ENCODE results near the gene MLH1.
"Not testable (repeated sequence)": the region's sequence is repeated elsewhere in the genome, so short reads cannot be mapped to it uniquely, and the experiment has no call there.

MLH1 gene

DNA sequence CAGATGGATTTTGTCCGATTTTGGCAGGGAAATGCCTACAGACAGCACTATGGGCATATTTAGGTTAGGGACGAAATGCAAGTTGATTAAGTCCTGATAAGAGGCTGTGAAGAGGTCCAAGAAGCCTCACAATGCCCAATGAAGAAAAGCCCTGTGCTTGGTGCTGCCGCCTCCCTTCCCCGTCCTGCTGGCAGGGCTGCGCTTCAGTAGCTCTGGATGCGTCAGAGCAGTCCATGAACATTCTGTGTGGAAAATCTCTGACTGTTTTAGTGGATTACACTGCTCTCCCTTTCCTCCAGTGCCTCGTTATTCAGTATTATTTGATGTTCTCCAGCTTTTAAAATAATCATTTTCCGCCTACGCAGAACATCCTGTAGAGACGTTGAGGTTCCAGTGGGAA lies 39.6 kb downstream of the MLH1 start:
- FAIRE-seq, result no peak

DNA sequence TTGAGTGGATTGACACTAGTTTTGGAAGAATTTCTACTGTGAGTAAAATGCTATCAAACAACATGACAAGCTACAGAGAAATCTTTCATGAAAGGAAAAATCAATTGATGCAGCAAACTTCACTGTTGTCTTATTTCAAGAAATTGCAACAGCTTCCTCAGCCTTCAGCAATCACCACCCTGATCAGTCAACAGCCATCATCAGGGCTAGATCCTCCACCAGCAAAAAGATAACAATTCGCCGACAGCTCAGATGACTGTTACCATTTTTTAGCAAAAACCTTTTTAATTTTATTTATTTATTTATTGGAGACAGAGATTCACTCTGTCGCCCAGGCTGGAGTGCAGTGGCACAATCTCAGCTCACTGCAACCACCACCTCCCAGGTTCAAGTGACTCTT lies 44.0 kb downstream of the MLH1 start:
- FAIRE-seq (no peak), DNase-seq (ENCODE audit: low spot score) (no peak)

More for the DNA sequence above, 39.6 kb downstream of the MLH1 start:
- DNase-seq (ENCODE audit: low spot score), result no peak

DNA sequence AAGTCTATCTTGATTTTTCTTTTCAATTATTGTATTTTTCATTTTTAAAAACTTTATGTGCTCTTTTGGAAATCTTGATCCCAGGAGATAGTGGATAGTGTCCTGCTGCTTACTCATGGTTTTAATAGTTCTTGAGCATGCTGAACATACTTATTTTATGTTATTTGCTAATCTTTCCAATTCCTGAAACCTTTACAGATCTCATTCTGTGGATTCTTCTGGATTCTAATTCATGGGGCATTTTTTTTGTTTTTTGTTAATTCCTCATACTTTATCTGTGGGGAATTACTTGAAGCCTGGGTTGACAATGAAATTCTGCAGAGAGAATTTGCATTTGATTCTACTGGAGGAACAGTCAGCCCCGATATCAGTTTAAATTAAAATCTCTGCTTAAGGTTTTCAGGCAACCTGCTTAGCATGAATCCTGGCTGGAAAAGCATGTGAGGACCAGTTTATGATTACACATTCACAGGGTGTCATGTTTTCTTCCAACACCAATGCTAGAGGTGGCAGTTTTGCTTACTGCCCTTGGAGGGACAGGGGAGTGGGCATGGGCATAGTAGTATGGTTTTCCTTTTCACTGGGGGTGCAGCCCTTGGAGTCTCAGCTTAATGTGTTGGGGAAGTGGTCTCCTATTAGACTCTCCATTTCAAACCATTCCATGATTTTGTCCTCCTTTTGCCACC lies 46.0 kb downstream of the MLH1 start:
- FAIRE-seq, result no peak
- DNase-seq (ENCODE audit: low spot score), result no peak

DNA sequence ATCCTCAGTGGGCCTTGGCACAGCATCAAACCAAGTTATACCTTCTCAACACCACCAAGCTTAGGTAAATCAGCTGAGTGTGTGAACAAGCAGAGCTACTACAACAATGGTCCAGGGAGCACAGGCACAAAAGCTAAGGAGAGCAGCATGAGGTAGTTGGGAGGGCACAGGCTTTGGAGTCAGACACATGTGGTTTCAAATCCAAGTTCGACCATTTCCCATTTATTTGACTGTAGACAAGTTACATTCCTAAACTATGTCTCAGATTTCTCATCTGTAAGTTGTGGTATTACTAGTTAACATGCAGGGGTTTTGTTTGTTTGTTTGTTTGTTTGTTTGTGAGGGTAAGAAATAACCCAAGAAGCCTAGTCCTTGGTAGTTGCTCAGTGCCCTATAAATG lies 46.9 kb downstream of the MLH1 start:
- DNase-seq (ENCODE audit: low spot score), result no peak
- FAIRE-seq, result no peak

DNA sequence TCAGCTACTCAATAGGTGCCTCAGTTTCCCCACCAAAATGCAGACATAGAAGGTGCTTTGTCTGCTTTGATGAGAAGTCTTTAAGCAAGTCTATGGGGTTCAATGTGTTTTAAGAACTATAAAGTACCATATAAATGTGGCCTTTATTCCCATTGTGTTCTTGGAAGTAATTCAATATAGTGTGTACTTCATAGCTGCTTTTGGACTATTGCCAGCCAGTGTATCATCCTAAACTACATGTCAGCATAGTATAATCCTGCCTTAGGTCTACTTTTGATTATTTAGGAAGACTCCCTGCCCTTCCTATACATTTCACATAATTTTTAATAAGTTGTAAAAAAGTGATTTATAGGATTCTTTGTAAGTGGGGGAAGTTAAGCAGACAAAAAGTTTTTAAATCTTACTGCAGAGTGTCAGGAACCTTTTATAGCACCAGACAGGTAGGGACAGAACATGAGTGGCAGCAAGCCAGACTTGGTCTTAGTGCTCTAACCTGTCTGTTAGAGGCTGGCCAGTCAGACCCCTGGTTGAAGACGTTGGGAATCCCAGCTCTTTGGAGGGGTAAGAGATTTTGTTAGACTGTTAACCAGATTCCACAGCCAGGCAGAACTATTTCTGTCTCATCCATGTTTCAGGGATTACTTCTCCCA lies 48.4 kb downstream of the MLH1 start:
- DNase-seq (ENCODE audit: low spot score) (no peak), FAIRE-seq (no peak)

DNA sequence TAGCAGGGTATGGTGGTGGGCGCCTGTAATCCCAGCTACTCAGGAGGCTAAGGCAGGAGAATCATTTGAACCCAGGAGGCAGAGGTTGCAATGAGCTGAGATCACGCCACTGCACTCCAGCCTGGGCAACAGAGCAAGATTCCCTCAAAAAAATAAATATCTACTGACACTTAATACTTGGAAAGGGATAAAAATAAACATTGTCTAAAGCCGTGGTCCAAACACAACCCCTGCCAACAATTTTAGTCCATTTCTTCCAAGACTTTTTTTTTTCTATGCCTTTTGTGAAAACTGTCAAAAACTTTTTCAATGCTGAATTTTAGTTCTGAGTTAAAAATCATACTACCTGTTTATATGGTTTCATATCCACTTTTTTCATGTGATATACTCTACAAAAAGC lies 49.4 kb downstream of the MLH1 start:
- DNase-seq (ENCODE audit: low spot score); FAIRE-seq: not testable (repeated sequence)

DNA sequence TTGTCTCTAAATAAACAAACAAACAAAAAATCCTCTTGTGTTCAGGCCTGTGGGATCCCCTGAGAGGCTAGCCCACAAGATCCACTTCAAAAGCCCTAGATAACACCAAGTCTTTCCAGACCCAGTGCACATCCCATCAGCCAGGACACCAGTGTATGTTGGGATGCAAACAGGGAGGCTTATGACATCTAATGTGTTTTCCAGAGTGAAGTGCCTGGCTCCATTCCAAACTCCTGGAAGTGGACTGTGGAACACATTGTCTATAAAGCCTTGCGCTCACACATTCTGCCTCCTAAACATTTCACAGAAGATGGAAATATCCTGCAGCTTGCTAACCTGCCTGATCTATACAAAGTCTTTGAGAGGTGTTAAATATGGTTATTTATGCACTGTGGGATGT lies 57.0 kb downstream of the MLH1 start:
- FAIRE-seq (no peak), DNase-seq (ENCODE audit: low spot score) (no peak)

DNA sequence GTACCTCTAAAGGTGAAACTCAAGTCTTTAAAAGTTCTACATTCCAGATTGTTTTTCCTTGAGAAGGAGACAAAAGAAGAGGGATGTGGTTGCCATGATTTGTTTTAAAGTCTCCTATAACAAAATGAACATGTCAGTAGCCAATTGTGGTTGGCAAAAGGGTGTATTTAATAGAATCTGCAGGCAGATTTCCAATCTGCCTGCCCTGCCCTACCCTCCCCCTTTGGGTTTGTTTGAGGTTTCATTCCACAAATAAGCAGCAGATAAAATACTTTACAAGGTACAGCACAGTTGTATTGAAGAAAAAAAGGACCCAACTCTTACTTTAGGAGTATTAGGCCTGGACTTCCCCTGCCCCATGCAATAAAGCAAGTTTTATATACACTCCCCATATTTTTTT lies 59.5 kb downstream of the MLH1 start:
- FAIRE-seq (no peak), DNase-seq (ENCODE audit: low spot score) (no peak)

DNA sequence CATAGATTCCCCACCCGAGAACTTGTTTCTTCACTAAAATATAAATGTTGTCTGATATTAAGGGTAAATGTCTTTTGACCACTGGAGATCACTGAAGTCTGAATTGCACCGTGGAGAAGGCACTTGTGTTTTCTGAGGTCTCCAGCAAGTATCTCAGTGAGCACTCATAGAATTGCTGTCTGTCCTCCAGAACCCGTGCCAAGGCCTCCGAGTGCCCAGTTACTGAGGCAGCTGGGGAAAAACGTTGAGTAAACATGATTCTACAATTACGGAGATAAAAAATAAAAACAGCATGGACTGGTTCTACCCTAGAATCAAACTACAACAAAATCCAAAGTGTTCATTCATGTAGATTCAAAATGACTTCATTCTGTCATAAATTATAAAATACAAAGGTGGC lies 60.0 kb downstream of the MLH1 start:
- no peak for FAIRE-seq

DNA sequence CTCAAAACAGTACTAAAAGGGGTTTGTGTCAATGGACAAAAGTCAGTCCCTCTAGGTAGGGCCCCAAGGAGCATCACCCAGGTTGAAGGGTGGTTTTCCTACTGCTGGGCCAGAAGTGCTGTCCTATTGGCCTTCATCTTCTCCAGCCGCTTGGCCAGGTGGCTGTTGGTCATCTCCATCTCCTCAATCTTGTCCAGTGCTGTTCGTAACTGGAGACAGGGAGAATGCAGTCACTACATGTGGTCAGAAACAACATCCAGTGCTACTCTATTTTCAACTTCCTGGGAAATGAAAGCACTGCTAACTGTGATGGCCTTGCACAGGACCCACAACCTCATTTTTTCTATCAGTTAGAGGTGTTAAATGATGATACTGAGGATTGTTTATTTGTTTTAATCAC lies 60.4 kb downstream of the MLH1 start:
- no peak for DNase-seq (ENCODE audit: low spot score)
- FAIRE-seq, result no peak

More for the DNA sequence above, 60.0 kb downstream of the MLH1 start:
- DNase-seq (ENCODE audit: low spot score), result no peak

DNA sequence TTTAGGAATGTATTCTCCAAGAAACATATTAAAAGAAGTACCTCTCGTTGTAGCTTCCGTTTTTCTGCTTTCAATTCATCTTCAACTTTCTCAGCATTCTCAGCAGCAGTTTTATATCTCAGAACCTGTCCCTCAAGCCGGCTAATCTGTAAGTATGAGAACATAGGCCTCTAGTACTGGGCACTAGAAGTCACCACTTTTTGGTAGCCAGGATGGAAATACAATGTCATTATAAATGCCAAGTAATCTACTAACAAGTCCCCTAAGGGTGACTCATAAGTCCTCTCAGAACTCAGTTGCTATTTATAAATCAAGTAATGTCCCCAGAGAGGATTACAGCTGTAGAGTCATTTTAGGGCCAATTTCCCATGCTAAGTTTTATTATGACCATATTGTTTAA lies 61.1 kb downstream of the MLH1 start:
- DNase-seq (ENCODE audit: low spot score), result peak; percentile 54
- FAIRE-seq, result peak; percentile 52

DNA sequence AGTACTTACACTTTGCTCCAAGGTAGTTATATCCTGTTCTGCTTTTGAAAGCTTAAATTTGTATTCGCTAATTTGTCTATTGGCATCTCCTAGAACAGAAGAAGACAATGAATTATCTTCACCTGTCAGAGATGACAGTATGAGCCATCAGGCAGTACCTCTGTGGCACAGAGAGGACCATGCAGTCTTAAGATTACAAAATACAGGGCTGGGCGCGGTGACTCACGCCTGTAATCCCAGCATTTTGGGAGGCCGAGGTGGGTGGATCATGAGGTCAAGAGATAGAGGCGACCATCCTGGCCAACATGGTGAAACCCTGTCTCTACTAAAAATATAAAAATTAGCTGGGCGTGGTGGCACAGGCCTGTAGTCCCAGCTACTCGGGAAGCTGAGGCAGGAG lies 61.8 kb downstream of the MLH1 start:
- FAIRE-seq; DNase-seq (ENCODE audit: low spot score): not testable (repeated sequence)

DNA sequence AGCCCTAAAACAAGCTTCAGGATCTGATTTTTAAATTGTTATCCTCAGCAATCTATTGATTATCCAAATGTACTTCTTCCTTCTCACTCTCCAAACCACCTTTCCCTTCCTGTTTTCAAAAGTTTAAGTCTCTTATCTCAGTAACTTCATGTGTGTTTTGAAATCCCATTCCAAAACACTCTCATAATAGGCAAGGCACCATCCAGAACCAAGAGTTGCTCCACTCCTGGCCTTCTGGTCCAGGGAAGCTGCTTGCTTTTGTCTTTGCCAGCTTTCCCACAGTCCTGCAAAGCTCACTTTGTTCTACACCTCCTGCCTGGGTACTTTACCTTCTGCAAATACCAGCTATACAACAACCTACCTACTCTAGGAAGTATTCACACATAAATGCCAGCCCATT lies 63.5 kb downstream of the MLH1 start:
- DNase-seq (ENCODE audit: low spot score), result no peak
- FAIRE-seq, result no peak

DNA sequence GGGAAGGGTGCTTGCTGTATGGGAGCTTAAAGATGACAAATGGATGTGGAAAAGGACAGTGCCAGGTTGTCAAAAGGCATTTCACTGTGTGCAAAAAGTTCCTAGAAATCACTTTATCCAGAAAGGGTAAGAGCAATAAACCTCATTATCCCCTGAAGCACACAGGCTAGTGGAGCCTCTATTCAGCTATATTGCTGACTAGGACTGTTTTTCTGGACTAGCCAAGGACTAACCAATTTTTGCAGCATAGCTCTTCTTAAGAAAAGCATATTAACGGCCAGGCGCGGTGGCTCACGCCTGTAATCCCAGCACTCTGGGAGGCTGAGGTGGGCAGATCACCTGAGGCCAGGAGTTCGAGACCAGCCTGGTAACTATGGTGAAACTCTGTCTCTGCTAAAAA lies 64.8 kb downstream of the MLH1 start:
- DNase-seq (ENCODE audit: low spot score), result no peak
- FAIRE-seq, result no peak

DNA sequence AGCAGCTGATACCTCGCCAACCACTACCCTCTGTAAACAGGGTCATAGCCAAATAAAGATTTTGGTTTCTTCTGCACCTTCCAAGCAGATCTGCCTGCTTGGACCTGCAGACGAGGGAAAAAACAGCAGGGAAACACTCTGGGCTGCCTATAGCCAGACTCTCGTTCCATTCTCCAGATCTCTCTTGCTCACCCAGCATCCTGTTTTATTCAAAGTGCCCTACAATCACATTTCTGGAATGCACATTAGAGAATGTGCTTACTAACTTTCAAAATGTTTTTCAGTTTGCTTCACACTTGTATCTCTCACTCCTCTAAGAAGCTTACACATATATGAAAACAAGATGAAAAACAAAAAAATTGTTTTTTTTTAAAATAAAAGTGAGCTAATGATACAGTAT lies 71.4 kb downstream of the MLH1 start:
- FAIRE-seq (no peak), DNase-seq (ENCODE audit: low spot score) (no peak)

DNA sequence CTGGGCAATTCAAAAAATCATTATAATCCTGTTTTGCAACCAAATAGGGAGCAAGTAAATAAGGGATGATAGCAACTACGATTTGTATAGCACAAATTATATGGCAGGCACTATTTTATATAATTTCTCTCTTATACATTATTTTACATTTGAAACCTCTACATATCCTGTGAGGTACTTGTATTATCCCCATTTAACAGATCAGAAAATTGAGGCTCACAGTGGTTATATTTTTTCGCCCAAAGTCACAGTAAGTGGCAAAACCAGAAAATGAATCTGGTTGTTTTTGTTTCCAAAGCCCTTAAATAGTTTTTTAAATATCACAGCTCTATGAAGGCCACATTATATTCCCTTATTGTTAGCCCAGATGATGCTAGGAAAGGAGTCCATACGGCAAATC lies 74.3 kb downstream of the MLH1 start:
- FAIRE-seq (no peak), DNase-seq (ENCODE audit: low spot score) (no peak)

DNA sequence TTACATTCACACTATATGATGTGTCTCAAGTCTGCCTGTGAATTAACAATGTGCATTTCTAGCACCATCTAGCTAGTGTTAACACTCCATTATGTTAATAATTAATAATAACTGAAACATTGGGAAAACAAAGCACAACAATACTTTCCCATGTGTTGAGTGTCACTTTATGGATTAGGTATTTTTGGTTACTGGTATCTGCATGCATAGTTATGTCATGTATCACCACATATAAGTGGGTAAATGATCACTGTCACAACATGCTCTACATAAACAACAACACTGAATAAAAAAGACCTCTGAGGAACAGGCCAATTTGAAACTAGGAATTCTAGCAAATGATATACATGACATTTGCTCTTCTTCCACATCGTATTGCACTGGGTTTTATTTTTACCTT lies 74.7 kb downstream of the MLH1 start:
- DNase-seq (ENCODE audit: low spot score), result no peak
- FAIRE-seq, result no peak

DNA sequence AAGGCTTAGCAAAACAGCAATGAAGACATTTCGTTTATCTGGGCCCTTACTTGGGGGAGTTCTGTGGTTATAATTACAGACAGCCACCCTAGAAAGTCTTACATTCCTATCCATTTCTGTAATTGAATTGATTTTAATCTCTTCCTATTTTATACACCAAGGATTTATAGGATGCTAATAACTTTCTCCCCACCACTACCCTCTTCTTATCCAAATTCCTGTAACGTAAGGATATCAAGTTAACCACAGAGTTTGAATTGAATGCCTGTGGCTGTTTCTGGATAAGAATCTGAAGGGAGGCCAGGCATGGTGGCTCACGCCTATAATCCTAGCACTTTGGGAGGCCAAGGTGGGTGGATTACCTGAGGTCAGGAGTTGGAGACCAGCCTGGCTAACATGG lies 78.6 kb downstream of the MLH1 start:
- FAIRE-seq (no peak), DNase-seq (ENCODE audit: low spot score) (no peak)

DNA sequence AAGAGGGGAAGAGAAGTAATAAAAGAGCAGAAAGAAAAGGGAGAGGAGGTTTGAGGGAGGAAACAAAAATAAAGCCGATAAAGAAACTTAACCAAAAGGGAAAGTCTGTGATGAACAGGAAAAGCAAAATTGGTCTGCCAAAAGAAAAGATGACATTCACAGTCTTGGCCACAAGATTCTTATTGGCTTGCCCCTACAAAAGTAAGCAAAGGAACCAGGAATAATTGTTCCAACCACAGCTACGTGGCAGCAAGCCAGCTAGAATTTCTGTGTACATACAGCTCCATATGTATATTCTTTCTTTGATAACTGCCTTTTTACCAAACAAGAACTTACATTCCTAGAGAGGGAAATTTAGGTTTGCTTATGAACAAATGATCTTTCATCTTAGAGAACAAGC lies 79.6 kb downstream of the MLH1 start:
- no peak for FAIRE-seq

DNA sequence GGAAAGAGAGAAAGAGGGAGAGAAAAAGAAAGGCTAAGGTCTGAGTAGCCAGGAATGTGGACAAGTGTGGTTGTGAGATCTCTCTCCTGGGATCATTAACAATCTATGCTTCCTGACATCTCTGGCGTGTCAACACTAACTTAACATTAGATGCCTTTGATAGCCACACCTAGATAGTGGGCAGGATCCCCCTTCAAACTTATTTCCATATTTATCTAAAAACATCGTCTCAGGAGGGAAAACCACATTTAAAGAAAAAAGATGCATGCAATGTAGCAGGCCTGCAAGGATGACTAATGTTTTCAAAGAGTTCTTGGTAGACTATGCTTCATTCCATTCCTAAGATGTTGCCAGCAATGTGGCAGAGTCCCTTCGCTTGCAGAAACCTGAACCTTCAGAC lies 80.9 kb downstream of the MLH1 start:
- FAIRE-seq, result no peak
- no peak for DNase-seq (ENCODE audit: low spot score)

More for the DNA sequence above, 79.6 kb downstream of the MLH1 start:
- DNase-seq (ENCODE audit: low spot score), result no peak

DNA sequence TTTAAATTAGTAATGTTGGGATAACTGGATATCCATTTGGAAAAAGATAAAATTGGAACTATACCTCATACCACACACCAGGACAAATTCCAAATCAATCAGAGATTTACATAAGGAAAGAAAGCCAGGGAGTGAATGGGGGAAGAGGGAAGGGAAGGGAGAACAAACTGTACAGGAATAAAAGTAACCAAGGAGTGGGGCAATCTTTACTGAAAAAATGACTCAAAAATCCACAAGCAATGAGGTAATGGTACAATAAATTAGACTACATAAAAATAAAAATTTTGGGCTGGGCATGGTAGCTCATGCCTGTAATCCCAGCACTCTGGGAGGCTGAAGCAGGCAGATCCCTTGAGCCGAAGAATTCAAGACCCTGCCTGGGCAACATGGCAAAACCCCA lies 82.6 kb downstream of the MLH1 start:
- FAIRE-seq (no peak), DNase-seq (ENCODE audit: low spot score) (no peak)

DNA sequence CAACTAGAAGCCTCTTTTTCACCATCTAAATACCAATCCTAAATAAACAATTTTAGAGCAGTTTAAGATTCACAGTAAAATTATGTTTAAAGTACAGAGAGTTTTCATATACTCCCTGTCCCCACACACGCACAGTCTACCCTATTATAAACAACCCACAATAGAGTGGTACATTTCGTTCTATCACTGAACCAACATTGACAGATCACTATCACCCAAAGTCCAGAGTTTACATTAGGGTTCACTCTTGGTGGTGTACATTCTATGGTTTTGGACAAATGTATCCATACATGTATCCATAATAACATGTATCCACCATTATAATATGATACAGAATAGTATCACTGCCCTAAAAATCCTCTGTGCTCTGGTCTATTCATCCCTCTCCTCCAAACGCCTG lies 89.0 kb downstream of the MLH1 start:
- no peak for DNase-seq (ENCODE audit: low spot score)
- no peak for FAIRE-seq

DNA sequence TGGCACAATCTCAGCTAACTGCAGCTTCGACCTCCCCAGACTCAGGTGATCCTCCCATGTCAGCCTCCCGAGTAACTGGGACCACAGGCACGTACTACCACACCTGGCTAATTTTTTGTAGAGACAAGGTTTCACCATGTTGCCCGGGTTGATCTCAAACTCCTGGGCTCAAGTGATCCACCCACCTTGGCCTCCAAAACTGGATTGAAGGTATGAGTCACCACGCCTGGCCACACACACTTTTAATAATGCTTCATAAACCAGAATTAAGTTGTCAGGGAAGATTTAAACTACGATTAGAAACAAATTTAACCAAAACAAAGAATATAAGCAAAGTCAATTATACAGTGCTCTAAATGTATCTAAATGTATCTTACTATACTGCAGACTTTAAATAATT lies 93.6 kb downstream of the MLH1 start:
- DNase-seq (ENCODE audit: low spot score) (no peak), FAIRE-seq (no peak)
